Retinal pigment epithelial cell (primary cell): ENCODE measurements around the gene ROBO3.

Experiments
- DNase-seq: peaks from one replicate; pipeline ENCODE4 v3.0.0-alpha.2; 2010; ENCODE audit warnings: low read depth
- H3K4me3 ChIP-seq: 2 replicates; pipeline ENCODE4 v1.5.1; 2011; ENCODE audit warnings: mild to moderate bottlenecking, low read length, control low read depth, moderate library complexity
- CTCF ChIP-seq: conservative IDR thresholded peaks from 2 replicates; pipeline ENCODE4 v1.5.1; 2011; ENCODE audit warnings: low read depth, low read length, control low read depth, inconsistent platforms

Gene ROBO3

DNA sequence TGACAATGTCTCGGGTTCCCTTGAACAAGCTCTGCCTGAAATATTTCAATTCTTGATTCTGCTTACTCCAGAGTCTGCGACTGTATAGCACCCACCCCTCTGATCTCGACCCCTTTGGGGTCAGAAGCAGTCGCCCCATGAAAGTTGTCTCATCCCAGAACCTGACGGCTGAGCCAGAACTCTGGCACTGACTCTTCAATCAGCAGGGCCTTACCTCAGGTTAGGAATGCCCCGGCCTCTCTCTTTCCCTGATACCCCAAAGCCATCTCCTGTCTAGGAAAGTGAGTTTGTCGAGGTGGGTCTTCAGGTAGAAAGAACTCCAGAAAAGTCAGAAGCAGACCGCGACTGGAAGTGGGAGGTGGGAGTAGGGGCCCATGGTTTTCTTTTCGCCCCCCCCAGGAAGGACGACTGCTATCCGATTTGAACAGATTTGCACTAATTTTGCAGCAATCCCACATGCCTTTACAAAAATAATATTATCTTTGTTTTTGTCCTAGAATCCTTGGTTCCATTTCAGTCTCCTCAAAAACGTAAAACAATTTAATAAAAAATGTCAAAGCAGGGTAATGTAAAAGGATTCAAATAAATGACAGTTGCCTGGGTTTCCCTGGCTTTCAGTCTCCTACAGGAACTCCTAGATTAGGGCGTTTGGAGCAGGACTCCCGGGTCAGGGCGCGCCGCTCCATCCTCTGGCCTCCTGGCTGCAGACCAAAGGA lies 898 bp upstream of the ROBO3 start:
- no peak for DNase-seq
- TF ChIP-seq CTCF = no peak
- H3K4me3 ChIP-seq = no peak overlapping the region

DNA sequence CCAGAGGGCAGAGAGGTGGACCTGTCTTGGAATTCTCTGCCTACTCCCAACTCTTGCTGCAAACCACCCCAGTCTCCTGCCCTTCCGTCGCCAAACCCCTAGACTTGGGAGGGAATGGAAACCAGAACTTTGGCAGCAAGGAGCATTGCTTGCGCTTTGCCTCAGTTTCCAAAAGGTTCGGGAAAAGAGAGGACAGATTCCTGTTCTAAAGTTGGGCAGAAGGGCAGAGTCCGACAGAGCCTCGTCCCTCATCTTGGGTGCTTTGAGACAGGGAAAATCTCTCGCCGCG lies 396 bp upstream of the ROBO3 start:
- no peak for DNase-seq
- no peak for TF ChIP-seq CTCF
- H3K4me3 ChIP-seq = no peak overlapping the region

GRCh38 chr11:124865902-124866851 lies 945 bp downstream of the ROBO3 start:
- no peak for DNase-seq
- peak overlapping the region; percentile 12 for H3K4me3 ChIP-seq
- peak; percentile 76 for TF ChIP-seq CTCF

- no peak overlapping the region for H3K4me3 ChIP-seq
- DNase-seq = no peak
- peak; percentile 60 for TF ChIP-seq CTCF
Observed at GRCh38 chr11:124867700-124868099, 2.5 kb downstream of the ROBO3 start.

- TF ChIP-seq CTCF = peak; percentile 1
- H3K4me3 ChIP-seq = no peak overlapping the region
- DNase-seq = no peak
Observed at GRCh38 chr11:124868331-124869274, 3.4 kb downstream of the ROBO3 start.

DNA sequence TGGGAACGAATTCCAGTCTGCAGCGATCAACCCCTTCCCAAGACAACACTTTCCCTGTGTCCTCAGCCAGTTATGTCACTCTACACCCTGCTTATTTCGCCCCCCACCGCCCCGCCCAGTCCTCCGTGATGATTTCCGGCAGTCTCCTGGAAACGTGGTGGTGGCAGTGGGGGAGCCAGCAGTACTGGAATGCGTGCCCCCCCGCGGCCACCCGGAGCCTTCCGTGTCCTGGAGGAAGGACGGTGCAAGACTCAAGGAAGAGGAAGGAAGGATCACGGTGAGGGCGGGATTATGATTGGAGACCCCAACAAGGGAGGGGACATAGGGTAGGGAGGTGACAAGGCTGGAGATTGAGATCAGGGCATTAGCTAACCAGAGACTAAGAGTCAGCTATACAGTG lies 4.1 kb downstream of the ROBO3 start:
- no peak overlapping the region for H3K4me3 ChIP-seq
- no peak for DNase-seq
- no peak for TF ChIP-seq CTCF
